NK-92 (cell line): ENCODE measurements around the gene FLVCR2.
"Not testable (repeated sequence)": the region's sequence is repeated elsewhere in the genome, so short reads cannot be mapped to it uniquely, and the experiment has no call there.

Experiments
- DNase-seq: peaks from one replicate; lab custom pipeline; 2025; ENCODE audit not compliant: unreplicated experiment; lab: John Stamatoyannopoulos, UW

The FLVCR2 gene

GRCh38 chr14:75591331-75591946 lies 13.0 kb downstream of the FLVCR2 start:
- no peak for DNase-seq

- no peak for DNase-seq
These were observed 13.7 kb downstream of the FLVCR2 start for GRCh38 chr14:75591987-75592575.

GRCh38 chr14:75595226-75595625 lies 16.8 kb downstream of the FLVCR2 start:
- DNase-seq = no peak

- no peak for DNase-seq
These were observed 18.7 kb downstream of the FLVCR2 start for GRCh38 chr14:75597149-75597548.

GRCh38 chr14:75600100-75600499 lies 21.7 kb downstream of the FLVCR2 start:
- not testable (repeated sequence) for DNase-seq

- DNase-seq = not testable (repeated sequence)
These were observed 22.6 kb downstream of the FLVCR2 start for GRCh38 chr14:75601061-75601460.

GRCh38 chr14:75602503-75602902 lies 24.1 kb downstream of the FLVCR2 start:
- DNase-seq = no peak

- no peak for DNase-seq
These were observed 26.8 kb downstream of the FLVCR2 start for GRCh38 chr14:75604979-75605851.

- no peak for DNase-seq
These were observed 27.5 kb downstream of the FLVCR2 start for GRCh38 chr14:75605916-75606315.

- DNase-seq = no peak
These were observed 28.6 kb downstream of the FLVCR2 start for GRCh38 chr14:75607044-75607443.

GRCh38 chr14:75607842-75608640 lies 29.6 kb downstream of the FLVCR2 start:
- DNase-seq = no peak

- DNase-seq = no peak
These were observed 30.7 kb downstream of the FLVCR2 start for GRCh38 chr14:75609116-75609515.

- DNase-seq = no peak
These were observed 31.4 kb downstream of the FLVCR2 start for GRCh38 chr14:75609606-75610475.

- no peak for DNase-seq
These were observed 32.4 kb downstream of the FLVCR2 start for GRCh38 chr14:75610834-75611233.

GRCh38 chr14:75612157-75612556 lies 33.7 kb downstream of the FLVCR2 start:
- no peak for DNase-seq

GRCh38 chr14:75614179-75614578 lies 35.8 kb downstream of the FLVCR2 start:
- DNase-seq = no peak

- DNase-seq = no peak
These were observed 36.8 kb downstream of the FLVCR2 start for GRCh38 chr14:75615200-75615599.

GRCh38 chr14:75619548-75619947 lies 41.1 kb downstream of the FLVCR2 start:
- DNase-seq = no peak

GRCh38 chr14:75625034-75625433 lies 46.6 kb downstream of the FLVCR2 start:
- no peak for DNase-seq

- DNase-seq = no peak
These were observed 48.0 kb downstream of the FLVCR2 start for GRCh38 chr14:75626396-75626795.
